Hippocampal formation (tissue), 2 donors: Measurements from ENCODE around the gene RNF168.
"Not testable (repeated sequence)": the region's sequence is repeated elsewhere in the genome, so short reads cannot be mapped to it uniquely, and the experiment has no call there.

Source experiments
- DNase-seq, 2 donors: peaks; one replicate each; lab custom pipeline; 2025; lab: John Stamatoyannopoulos, UW

RNF168 gene

GRCh38 chr3:196514913-196515621 is 11.5 kb upstream of the RNF168 start, which contains the start of gene SMCO1:
Gene SMCO1, minus strand, starts transcription at chr3:196515346. Its CDS starts 137 bp downstream, at chr3:196515209.
- no peak for DNase-seq

DNA sequence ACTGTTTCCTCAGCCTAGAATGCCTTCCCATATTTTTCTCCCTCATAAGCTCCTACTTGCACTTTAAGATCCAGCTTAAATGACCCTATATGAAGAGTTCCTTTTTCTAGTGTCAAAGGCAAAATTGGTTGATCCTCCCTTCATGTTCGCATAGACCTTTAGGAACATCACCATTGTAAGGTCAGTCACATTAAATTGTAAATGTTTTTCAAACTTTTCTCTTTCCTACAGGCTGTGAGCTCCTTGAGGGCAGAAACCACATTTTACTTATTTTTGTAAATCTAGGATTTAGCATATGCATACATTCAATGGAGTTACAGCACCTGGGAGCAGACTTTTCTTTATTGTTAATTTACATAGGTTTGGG is 10.8 kb upstream of the RNF168 start:
- no peak for DNase-seq

GRCh38 chr3:196513697-196514349 is 10.3 kb upstream of the RNF168 start:
- DNase-seq = no peak

DNA sequence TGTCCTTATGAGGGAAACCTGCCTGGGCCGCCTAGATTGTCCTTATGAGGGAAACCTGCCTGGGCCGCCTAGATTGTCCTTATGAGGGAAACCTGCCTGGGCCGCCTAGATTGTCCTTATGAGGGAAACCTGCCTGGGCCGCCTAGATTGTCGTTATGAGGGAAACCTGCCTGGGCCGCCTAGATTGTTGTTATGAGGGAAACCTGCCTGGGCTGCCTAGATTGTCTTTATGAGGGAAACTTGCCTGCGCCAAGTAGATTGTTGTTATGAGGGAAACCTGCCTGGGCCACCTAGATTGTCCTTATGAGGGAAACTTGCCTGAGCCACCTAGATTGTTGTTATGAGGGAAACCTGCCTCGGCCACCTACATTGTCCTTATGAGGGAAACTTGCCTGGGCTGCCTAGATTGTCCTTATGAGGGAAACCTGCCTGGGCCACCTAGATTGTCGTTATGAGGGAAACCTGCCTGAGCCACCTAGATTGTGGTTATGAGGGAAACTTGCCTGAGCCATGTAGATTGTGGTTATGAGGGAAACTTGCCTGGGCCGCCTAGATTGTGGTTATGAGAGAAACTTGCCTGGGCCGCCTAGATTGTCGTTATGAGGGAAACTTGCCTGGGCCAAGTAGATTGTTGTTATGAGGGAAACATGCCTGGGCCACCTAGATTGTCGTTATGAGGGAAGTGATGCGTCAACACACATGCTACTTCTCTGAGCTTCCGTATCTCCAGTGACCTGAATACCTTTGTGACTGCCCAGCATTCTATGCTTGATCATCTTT is 8.3 kb upstream of the RNF168 start:
- DNase-seq = not testable (repeated sequence)

GRCh38 chr3:196511108-196511507 is 7.5 kb upstream of the RNF168 start:
- DNase-seq = not testable (repeated sequence)

GRCh38 chr3:196506687-196507086 is 3.1 kb upstream of the RNF168 start:
- DNase-seq = no peak

GRCh38 chr3:196504556-196504955 is 988 bp upstream of the RNF168 start:
- DNase-seq = no peak

DNA sequence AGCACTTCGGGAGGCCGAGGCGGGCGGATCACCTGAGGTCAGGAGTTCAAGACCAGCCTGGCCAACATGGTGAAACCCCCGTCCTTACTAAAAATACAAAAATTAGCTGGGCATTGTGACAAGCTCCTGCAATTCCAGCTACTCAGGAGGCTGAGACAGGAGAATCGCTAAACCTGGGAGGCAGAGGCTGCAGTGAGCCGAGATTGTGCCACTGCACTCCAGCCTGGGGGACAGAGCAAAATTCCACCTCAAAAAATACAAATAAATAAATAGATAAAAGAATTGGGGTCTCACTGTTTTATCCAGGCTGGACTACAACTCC is 470 bp upstream of the RNF168 start:
- not testable (repeated sequence) for DNase-seq

- DNase-seq = peak; percentile 11 to 45
Observed at GRCh38 chr3:196502775-196503195, 783 bp downstream of the RNF168 start.

DNA sequence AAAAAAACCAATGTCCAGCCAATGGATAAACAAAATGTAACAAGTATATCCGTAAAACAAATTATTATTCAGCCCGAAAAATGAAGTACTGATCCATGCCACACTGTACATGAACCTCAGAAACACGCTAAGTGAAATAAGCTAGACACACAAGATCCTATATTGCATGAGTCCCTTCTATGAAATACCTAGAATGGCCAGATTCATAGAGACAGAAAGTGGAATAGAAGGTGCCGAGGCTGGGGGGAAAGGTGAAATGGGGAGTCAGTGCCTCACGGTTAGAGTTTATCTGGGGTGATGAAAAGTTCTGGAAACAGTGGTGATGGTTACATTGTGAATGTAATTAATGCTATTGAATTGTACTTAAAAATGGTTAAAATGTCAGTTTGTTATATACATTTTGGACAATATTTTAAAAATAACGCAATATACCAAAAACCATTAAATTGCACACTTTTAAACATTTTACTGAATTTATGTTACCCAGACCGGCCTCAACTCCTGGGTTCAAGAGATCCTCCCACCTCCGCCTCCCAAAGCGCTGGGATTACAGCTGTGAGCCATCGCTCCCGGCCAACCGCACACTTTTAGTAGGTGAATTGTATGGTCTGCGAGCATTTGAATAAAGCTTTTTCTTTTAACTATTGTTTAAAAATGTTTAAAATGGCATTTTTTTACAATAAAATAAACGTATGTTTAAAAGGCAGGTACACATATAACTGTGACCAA is 2.1 kb downstream of the RNF168 start:
- DNase-seq = no peak

DNA sequence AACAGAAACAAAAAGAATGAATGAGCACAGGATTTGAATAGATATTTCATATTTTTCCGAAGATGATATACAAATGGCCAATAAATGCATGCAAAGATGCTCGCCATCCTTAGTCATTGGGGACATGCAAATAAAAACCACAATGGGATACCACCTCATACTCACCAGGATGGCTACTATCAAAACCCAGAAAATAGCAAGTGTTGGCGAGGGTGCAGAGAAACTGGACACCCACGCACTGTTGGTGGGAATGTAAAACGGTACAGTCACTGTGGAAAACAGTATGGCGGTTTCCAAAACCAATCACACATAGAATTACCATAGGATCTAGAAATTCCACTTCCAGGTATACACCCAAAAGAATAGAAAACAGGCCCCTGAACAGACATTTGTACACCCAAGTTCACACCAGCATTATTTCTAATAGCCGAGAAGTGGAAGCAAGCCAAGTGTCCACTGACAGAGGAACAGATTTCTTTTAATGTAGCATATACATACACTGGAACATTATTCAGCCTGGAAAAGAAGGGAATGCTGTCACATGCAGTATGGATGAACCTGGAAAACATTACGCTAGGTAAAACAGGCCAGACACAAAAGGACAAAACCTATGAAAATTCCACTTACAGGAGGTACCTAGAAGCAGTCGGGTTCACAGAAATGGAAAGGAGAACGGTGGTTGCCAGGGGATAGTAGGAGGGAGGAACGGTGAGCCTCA is 3.6 kb downstream of the RNF168 start:
- no peak for DNase-seq

- DNase-seq = no peak
Observed at GRCh38 chr3:196499061-196499460, 4.5 kb downstream of the RNF168 start.

- no peak for DNase-seq
Observed at GRCh38 chr3:196498297-196498696, 5.3 kb downstream of the RNF168 start.

DNA sequence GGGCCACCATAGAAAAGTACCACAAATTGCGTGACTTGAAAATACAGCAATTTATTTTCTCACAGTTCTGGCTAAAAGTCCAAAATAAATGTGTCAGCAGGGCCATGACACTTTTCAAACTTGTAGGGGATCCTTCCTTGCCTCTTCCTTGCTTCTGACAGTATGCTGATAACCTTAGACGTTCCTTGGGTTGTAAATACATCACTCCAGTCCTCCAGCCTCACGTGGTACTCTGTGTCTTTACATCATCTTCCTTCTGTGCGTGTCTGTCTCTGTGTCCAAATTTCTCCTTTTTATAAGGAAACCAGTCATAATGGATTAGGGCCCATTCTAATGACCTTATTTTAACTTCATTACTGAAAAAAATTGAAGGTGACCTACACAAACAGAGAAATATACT is 7.4 kb downstream of the RNF168 start:
- no peak for DNase-seq

DNA sequence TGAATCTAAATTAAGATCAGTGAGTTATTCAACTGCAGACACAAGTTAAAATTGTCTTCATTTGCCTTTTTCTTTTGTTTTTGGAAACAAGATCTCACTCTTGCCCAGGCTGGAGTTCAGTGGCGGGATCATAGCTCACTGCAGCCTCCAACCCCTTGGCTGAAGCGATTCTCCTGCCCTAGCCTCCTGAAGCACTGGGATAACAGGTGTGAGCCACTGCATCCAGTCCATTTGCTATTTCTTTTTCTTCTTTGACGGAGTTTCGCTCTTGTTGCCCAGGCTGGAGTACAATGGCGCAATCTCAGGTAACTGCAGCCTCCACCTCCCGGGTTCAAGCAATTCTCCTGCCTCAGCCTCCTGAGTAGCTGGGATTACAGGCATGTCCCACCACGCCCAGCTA is 10.3 kb downstream of the RNF168 start:
- DNase-seq = no peak

GRCh38 chr3:196492080-196492479 is 11.5 kb downstream of the RNF168 start:
- DNase-seq = no peak

- no peak for DNase-seq
Observed at GRCh38 chr3:196489747-196490146, 13.8 kb downstream of the RNF168 start.

GRCh38 chr3:196486263-196486662 is 17.3 kb downstream of the RNF168 start:
- no peak for DNase-seq

- DNase-seq = no peak
Observed at GRCh38 chr3:196477678-196478077, 25.9 kb downstream of the RNF168 start.

DNA sequence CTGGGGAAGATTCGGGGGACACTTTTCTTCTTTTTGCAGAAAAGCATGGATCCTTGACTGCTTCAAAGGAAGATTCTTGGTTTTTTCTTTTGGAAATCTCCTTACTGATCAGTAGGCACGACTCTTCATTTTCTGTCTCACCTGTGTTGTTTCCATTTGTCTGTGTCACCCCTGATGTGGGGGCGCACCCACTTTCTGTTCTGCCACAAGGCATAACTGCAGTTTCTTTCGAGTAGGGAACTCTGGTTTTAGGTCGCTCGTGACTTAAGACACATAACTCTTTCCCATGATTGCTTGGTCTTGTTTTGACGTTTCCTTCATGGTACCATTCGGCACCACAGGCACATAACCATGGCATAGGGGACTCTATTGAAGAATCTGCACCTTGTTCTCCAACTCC is 31.3 kb downstream of the RNF168 start:
- DNase-seq = no peak

GRCh38 chr3:196471551-196471950 is 32.0 kb downstream of the RNF168 start:
- no peak for DNase-seq

GRCh38 chr3:196470182-196470581 is 33.4 kb downstream of the RNF168 start:
- DNase-seq = not testable (repeated sequence)
